ENCODE results near the gene VPS26B.

Gene VPS26B

DNA sequence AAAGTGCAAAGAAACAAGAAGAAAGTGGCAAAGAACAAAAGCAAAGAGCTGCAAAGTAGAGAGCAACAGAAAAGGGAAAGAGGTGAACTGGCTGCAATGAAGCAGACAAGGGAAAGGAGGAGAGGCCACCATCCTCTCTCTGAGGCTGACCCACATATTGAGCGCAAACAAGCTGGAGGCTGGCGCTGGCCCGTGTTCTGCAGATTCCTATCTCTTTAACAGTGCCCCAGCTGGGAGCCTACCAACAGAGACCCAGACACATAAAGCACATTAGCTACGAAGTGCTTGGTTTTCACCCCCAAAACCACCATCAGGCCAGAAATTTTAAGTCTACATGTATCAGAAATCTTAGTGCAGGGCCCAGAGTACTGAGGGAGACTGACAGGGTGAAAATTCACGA is 18.3 kb upstream of the VPS26B start:
- Histone ChIP-seq H3K36me3 (ENCODE audit: control insufficient read depth, insufficient read depth, low read length) (no peaks in the 10 kb centered on the region), H3K4me2 (ENCODE audit: low read length) (no peak overlapping the region)

GRCh38 chr11:134207538-134208239 is 16.8 kb upstream of the VPS26B start:
- Histone ChIP-seq H3K79me2 (no peaks in the 10 kb centered on the region), H3K27ac (no peak overlapping the region), H3K9ac (no peak overlapping the region), H3K4me3 (ENCODE audit: low read depth, low read length) (no peak overlapping the region), H3K36me3 (ENCODE audit: control insufficient read depth, insufficient read depth, low read length) (no peaks in the 10 kb centered on the region), H3K4me1 (no peaks in the 10 kb centered on the region), H3K4me2 (ENCODE audit: low read length) (no peak overlapping the region), H3K9me3 (ENCODE audit: control insufficient read depth, low read length) (no peaks in the 10 kb centered on the region), H3K27me3 (ENCODE audit: control insufficient read depth, insufficient read depth, low read length) (no peaks in the 10 kb centered on the region), H2AFZ (no peak overlapping the region)
- TF ChIP-seq CTCF (IDR thresholded peaks at IDR 0.05) = peak; percentile 52

More for the DNA sequence above, 18.3 kb upstream of the VPS26B start:
- H3K27me3 ChIP-seq (ENCODE audit: control insufficient read depth, insufficient read depth, low read length) = no peaks in the 10 kb centered on the region
- no peak overlapping the region for H2AFZ ChIP-seq
- no peaks in the 10 kb centered on the region for H3K9me3 ChIP-seq (ENCODE audit: control insufficient read depth, low read length)
- H3K4me1 ChIP-seq = no peaks in the 10 kb centered on the region
- H3K9ac ChIP-seq = no peak overlapping the region
- H3K4me3 ChIP-seq (ENCODE audit: low read depth, low read length) = no peak overlapping the region
- no peak overlapping the region for H3K27ac ChIP-seq
- no peaks in the 10 kb centered on the region for H3K79me2 ChIP-seq
- TF ChIP-seq CTCF (IDR thresholded peaks at IDR 0.05) = no peak

GRCh38 chr11:134215836-134216235 is 8.6 kb upstream of the VPS26B start:
- Histone ChIP-seq H3K4me1 (no peaks in the 10 kb centered on the region), H3K27me3 (ENCODE audit: control insufficient read depth, insufficient read depth, low read length) (no peaks in the 10 kb centered on the region), H3K79me2 (no peaks in the 10 kb centered on the region), H3K36me3 (ENCODE audit: control insufficient read depth, insufficient read depth, low read length) (no peaks in the 10 kb centered on the region), H3K27ac (no peak overlapping the region), H3K9ac (no peak overlapping the region), H3K9me3 (ENCODE audit: control insufficient read depth, low read length) (no peaks in the 10 kb centered on the region), H3K4me3 (ENCODE audit: low read depth, low read length) (no peak overlapping the region), H3K4me2 (ENCODE audit: low read length) (no peak overlapping the region), H2AFZ (no peak overlapping the region)
- no peak for TF ChIP-seq CTCF (IDR thresholded peaks at IDR 0.05)

- H3K4me2 ChIP-seq (ENCODE audit: low read length) = no peak overlapping the region
- no peak overlapping the region for H3K27ac ChIP-seq
- no peaks in the 10 kb centered on the region for H3K9me3 ChIP-seq (ENCODE audit: control insufficient read depth, low read length)
- no peaks in the 10 kb centered on the region for H3K4me1 ChIP-seq
- H3K27me3 ChIP-seq (ENCODE audit: control insufficient read depth, insufficient read depth, low read length) = no peaks in the 10 kb centered on the region
- no peak for TF ChIP-seq CTCF (IDR thresholded peaks at IDR 0.05)
- H3K9ac ChIP-seq = no peak overlapping the region
- H3K4me3 ChIP-seq (ENCODE audit: low read depth, low read length) = no peak overlapping the region
- no peaks in the 10 kb centered on the region for H3K79me2 ChIP-seq
- H2AFZ ChIP-seq = no peak overlapping the region
- no peaks in the 10 kb centered on the region for H3K36me3 ChIP-seq (ENCODE audit: control insufficient read depth, insufficient read depth, low read length)
Observed at GRCh38 chr11:134216816-134217215, 7.7 kb upstream of the VPS26B start.

DNA sequence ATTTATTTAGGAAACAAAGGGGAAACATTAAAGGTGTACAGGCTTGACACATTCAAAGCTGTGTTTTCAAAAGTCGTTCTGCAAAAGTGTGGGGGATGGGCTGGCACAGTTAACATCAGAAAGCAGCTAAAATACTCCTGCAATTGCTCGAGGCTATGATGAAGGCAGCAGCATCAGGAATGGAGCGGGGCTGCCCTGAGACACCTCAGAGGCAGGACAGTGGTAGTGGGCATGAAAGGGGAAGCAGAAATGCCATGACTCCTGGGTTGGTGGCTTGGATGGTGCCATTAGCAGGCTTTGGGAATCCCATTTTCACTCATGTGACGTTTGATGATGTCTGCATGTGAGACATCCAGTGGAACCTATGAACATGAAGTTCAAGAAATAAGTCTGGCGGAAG is 1.4 kb upstream of the VPS26B start:
- H3K36me3 ChIP-seq (ENCODE audit: control insufficient read depth, insufficient read depth, low read length) = no peaks in the 10 kb centered on the region
- no peak for TF ChIP-seq CTCF (IDR thresholded peaks at IDR 0.05)
- H3K79me2 ChIP-seq = peaks cover 30% of the 10 kb centered on the region
- no peak overlapping the region for H3K27ac ChIP-seq
- no peaks in the 10 kb centered on the region for H3K27me3 ChIP-seq (ENCODE audit: control insufficient read depth, insufficient read depth, low read length)
- no peak overlapping the region for H2AFZ ChIP-seq
- H3K9me3 ChIP-seq (ENCODE audit: control insufficient read depth, low read length) = no peaks in the 10 kb centered on the region
- peak overlapping the region; percentile 98 for H3K4me2 ChIP-seq (ENCODE audit: low read length)
- H3K4me3 ChIP-seq (ENCODE audit: low read depth, low read length) = peak overlapping the region; percentile 83
- H3K9ac ChIP-seq = no peak overlapping the region
- H3K4me1 ChIP-seq = peaks cover 3% of the 10 kb centered on the region
